K562 (cell line): ENCODE measurements around the gene FZD10. TPM values are rescaled to one million over a fixed set of nuclear protein-coding genes. Genes with fewer than 3 reads are reported as not detected.

ENCODE experiments used
- ATAC-seq: fragments of 200-7000 bp; cut with Tn5 transposase; 3 replicates; pipeline ENCODE4 v1.9.1; 2020; ENCODE audit warnings: moderate library complexity
- BruUV-seq: library from RNA; stranded (reverse); fragments of 400-500 nt; replicated peaks from 2 replicates; lab custom pipeline; 2021; lab: Mats Ljungman, UMichigan
- CTCF ChIA-PET: fragments of 300-600 bp; formaldehyde crosslinking; extraction: SDS; loops from one replicate; lab custom pipeline; 2021; ENCODE audit warnings: low intra/inter-chr PET ratio; lab: Yijun Ruan, JAX
- POLR2A ChIA-PET: fragments of 300-600, 350-650 bp; sonication (Branson Sonifier 250); formaldehyde crosslinking; extraction: SDS; loops from one replicate; lab custom pipeline; 2021; ENCODE audit warnings: antibody characterized with exemption, inconsistent platforms; lab: Yijun Ruan, JAX
- DNase-seq, 4 experiments: peaks; one replicate each; pipeline versions ENCODE4 v3.0.0 to v3.0.0-alpha.2; 2011 to 2018; ENCODE audit warnings: low spot score in 3 of 4, mixed read lengths in 3 of 4; ENCODE audit errors: extremely low read depth in 1 of 4
- FAIRE-seq: peaks from 2 replicates; lab custom pipeline; 2011; peaks lifted over from hg19 to GRCh38; lab: Jason Lieb, UNC
- H2AFZ ChIP-seq: 2 replicates; pipeline ENCODE4 v1.6.0; 2011; ENCODE audit warnings: low read depth, low read length, control low read depth, inconsistent platforms
- H3K27ac ChIP-seq: fragments of 200-600 bp; 3 replicates; pipeline ENCODE4 v1.8.0; 2011; ENCODE audit warnings: low read depth, mild to moderate bottlenecking, control low read depth, inconsistent platforms, low read length, moderate library complexity, mixed read lengths; ENCODE audit errors: extremely low read depth
- H3K27me3 ChIP-seq, 2 experiments: fragments of 300-600 bp in 1 of 2; 2 replicates in 1 of 2; 3 replicates in 1 of 2; pipeline versions ENCODE4 v1.6.0 to v1.8.0; 2011; ENCODE audit warnings: inconsistent platforms in 2 of 2, low read length in 2 of 2, mild to moderate bottlenecking in 1 of 2, mixed read lengths in 1 of 2, moderate library complexity in 1 of 2; ENCODE audit not compliant: control insufficient read depth in 2 of 2, insufficient read depth in 2 of 2
- H3K36me3 ChIP-seq: fragments of 300-600 bp; 3 replicates; pipeline ENCODE4 v1.8.0; 2011; ENCODE audit warnings: mild to moderate bottlenecking, low read length, inconsistent platforms; ENCODE audit not compliant: control insufficient read depth, insufficient read depth
- H3K4me1 ChIP-seq, 2 experiments: fragments of 200-600 bp in 1 of 2; replicated peaks in 1 of 2; 2 replicates in 1 of 2; 3 replicates in 1 of 2; pipeline versions ENCODE4 v1.5.1 to v1.8.0; 2011; ENCODE audit warnings: inconsistent platforms in 2 of 2, low read length in 2 of 2, mild to moderate bottlenecking in 1 of 2, mixed read lengths in 1 of 2, moderate library complexity in 1 of 2; ENCODE audit not compliant: control insufficient read depth in 2 of 2, insufficient read depth in 2 of 2
- H3K4me2 ChIP-seq: 2 replicates; pipeline ENCODE4 v1.6.1; 2011; ENCODE audit warnings: low read length, control low read depth, inconsistent platforms, mixed read lengths; ENCODE audit not compliant: insufficient read depth
- H3K4me3 ChIP-seq: fragments of 200-600 bp; sonication (generic), shearing (Covaris generic); 2 replicates; pipeline ENCODE4 v1.5.1; 2016; ENCODE audit warnings: control low read depth, inconsistent platforms
- H3K79me2 ChIP-seq: fragments of 200-600 bp; 3 replicates; pipeline ENCODE4 v1.8.0; 2011; ENCODE audit warnings: low read length, inconsistent platforms; ENCODE audit not compliant: control insufficient read depth, insufficient read depth
- H3K9ac ChIP-seq, 2 experiments: 2 replicates each; pipeline versions ENCODE4 v1.6.0 to v1.6.1; 2011; ENCODE audit warnings: low read depth in 2 of 2, low read length in 2 of 2, control low read depth in 1 of 2, inconsistent platforms in 1 of 2, mild to moderate bottlenecking in 1 of 2, mixed read lengths in 1 of 2; ENCODE audit not compliant: insufficient read depth in 1 of 2
- H3K9me1 ChIP-seq: one replicate; pipeline ENCODE4 v1.6.0; 2011; ENCODE audit warnings: inconsistent platforms, mild to moderate bottlenecking, low read length, moderate library complexity; ENCODE audit not compliant: control insufficient read depth, insufficient read depth
- H3K9me3 ChIP-seq: replicated peaks from 2 replicates; pipeline ENCODE4 v1.5.1; 2011; ENCODE audit warnings: low read depth, low read length, inconsistent platforms; ENCODE audit not compliant: control insufficient read depth, insufficient read depth
- H4K20me1 ChIP-seq: replicated peaks from 2 replicates; pipeline ENCODE4 v1.6.1; 2011; ENCODE audit warnings: low read length, inconsistent platforms, mixed read lengths; ENCODE audit not compliant: control insufficient read depth, insufficient read depth
- BDP1 ChIP-seq: IDR thresholded peaks from 3 replicates; pipeline ENCODE4 v1.6.1; 2011; ENCODE audit not compliant: insufficient read length, insufficient read depth
- CBX5 ChIP-seq: IDR thresholded peaks from 2 replicates; pipeline ENCODE4 v1.6.1; 2014; ENCODE audit warnings: low read depth, borderline replicate concordance
- CREM ChIP-seq: IDR thresholded peaks from 2 replicates; pipeline ENCODE4 v1.6.1; 2014; ENCODE audit warnings: antibody characterized with exemption, low read depth
- E2F3 ChIP-seq: fragments of 250-450 bp; sonication (Bioruptor Pico); IDR thresholded peaks from 2 replicates; pipeline ENCODE4 v1.4.0; 2020; ENCODE audit warnings: mild to moderate bottlenecking
- E2F8 ChIP-seq: fragments of 450-650 bp; IDR thresholded peaks from 2 replicates; pipeline ENCODE4 v1.7.1; 2018; ENCODE audit warnings: mild to moderate bottlenecking, low read depth; ENCODE audit not compliant: partially characterized antibody
- EHMT2 ChIP-seq: fragments of 450-650 bp; IDR thresholded peaks from 2 replicates; pipeline ENCODE4 v1.6.1; 2018; ENCODE audit warnings: antibody characterized with exemption
- ETV5 ChIP-seq: sonication (generic); formaldehyde crosslinking; IDR thresholded peaks from 2 replicates; pipeline ENCODE4 v1.4.0; 2020; ENCODE audit warnings: low read depth, mild to moderate bottlenecking, missing genetic modification reagents
- FOS ChIP-seq: IDR thresholded peaks from 3 replicates; pipeline ENCODE4 v1.6.1; 2011; ENCODE audit not compliant: insufficient read length; ENCODE audit errors: extremely low read depth
- NR1H2 ChIP-seq: sonication (generic); formaldehyde crosslinking; IDR thresholded peaks from 2 replicates; pipeline ENCODE4 v1.4.0; 2020; ENCODE audit warnings: mild to moderate bottlenecking, missing genetic modification reagents
- STAG1 ChIP-seq: sonication (generic); formaldehyde crosslinking; IDR thresholded peaks from 2 replicates; pipeline ENCODE4 v1.5.0; 2020; ENCODE audit warnings: missing genetic modification reagents, borderline replicate concordance
- TBP ChIP-seq: optimal IDR thresholded peaks from 2 replicates; pipeline ENCODE3; 2011; ENCODE audit warnings: low read depth, low read length, improper control_type of control experiment
- TGIF2 ChIP-seq: sonication (generic); formaldehyde crosslinking; IDR thresholded peaks from 2 replicates; pipeline ENCODE4 v1.8.1; 2022; ENCODE audit warnings: mild to moderate bottlenecking, missing genetic modification reagents, moderate library complexity
- ZBTB7A ChIP-seq: IDR thresholded peaks from 2 replicates; pipeline ENCODE4 v1.6.1; 2011; ENCODE audit warnings: low read depth, mild to moderate bottlenecking, low read length, moderate library complexity, borderline replicate concordance; ENCODE audit not compliant: control insufficient read depth
- ZFP36 ChIP-seq: fragments of 150-350 bp; IDR thresholded peaks from 2 replicates; pipeline ENCODE4 v1.6.1; 2018; ENCODE audit warnings: low read length, low read depth; ENCODE audit not compliant: partially characterized antibody
- ZNF282 ChIP-seq: sonication (generic); formaldehyde crosslinking; IDR thresholded peaks from 2 replicates; pipeline ENCODE4 v1.8.1; 2023; ENCODE audit warnings: missing genetic modification reagents
- WGBS: fragments of 100-300 bp; shearing (Covaris generic); methylation state at CpG from one replicate; pipeline ENCODE4 v1.1.6; 2016; ENCODE audit warnings: low coverage, mixed read lengths; ENCODE audit not compliant: insufficient coverage; ENCODE audit errors: missing lambda C conversion rate; 5-methylcytosine and 5-hydroxymethylcytosine counted together
- in situ Hi-C: fragments of 300-500 bp; cut with MboI; formaldehyde crosslinking; loops from 4 replicates; pipeline ENCODE4 v1.15.0; 2018; ENCODE audit warnings: inconsistent platforms, mixed read lengths
- intact Hi-C: fragments of 100-400 bp; cut with micrococcal nuclease; formaldehyde crosslinking; loops from 2 replicates; pipeline ENCODE4 v1.14.2; 2022
- polyA plus RNA-seq, 8 experiments: library from polyadenylated mRNA; depleted of rRNA in 4 of 8; stranded (reverse) in 5 of 8; unstranded in 3 of 8; fragments of >200 nt; fragmentation: Nextera tagmentation in 2 of 8; fragmentation: Illumina TruSeq in 1 of 8; extraction: Ambion mirVana in 2 of 8; extraction: Trizol in 1 of 8; gene quantifications; 2 replicates each; pipeline versions ENCODE4 v1.2.1 to v1.2.3, GENCODE V29; 2011 to 2014; ENCODE audit warnings: inconsistent platforms in 1 of 8, missing spikeins in 1 of 8
- total RNA-seq, 7 experiments: library from RNA; depleted of rRNA in 6 of 7; stranded (reverse); fragments of >200 nt in 6 of 7; fragmentation: Illumina TruSeq in 2 of 7; extraction: Trizol in 2 of 7; gene quantifications; 2 replicates each; pipeline versions ENCODE4 v1.2.1 to v1.2.3, GENCODE V29; 2011 to 2021; ENCODE audit warnings: low replicate concordance in 1 of 7

FZD10 gene
- total and polyA plus RNA-seq, 9 of the 15 experiments (the other 6 are each of a cell fraction or from before 2014, with no cell fraction given), result not detected

- Histone ChIP-seq H3K4me1 (no peaks in the 10 kb centered on the region), H3K4me3 (no peak overlapping the region), H3K27me3 (peaks cover 0 to 16% of the 10 kb centered on the region in 2 experiments; a peak in 2 of 5 replicates), H3K27ac (no peak overlapping the region), H3K9me3 (no peaks in the 10 kb centered on the region), H4K20me1 (no peaks in the 10 kb centered on the region), H3K9ac (no peak overlapping the region), H3K4me2 (no peak overlapping the region), H3K79me2 (no peaks in the 10 kb centered on the region), H2AFZ (no peak overlapping the region), H3K9me1 (no peaks in the 10 kb centered on the region), H3K36me3 (no peaks in the 10 kb centered on the region)
- FAIRE-seq (no peak), DNase-seq (no peak), ATAC-seq (no peak)
- CTCF ChIA-PET, result no interaction called here
- TF ChIP-seq ZBTB7A (no peak), CREM (no peak), ZNF282 (CRISPR knock-in tag) (no peak), BDP1 (no peak), TGIF2 (no peak), EHMT2 (no peak), E2F3 (no peak), ZFP36 (no peak), TBP (no peak), CBX5 (no peak), NR1H2 (CRISPR knock-in tag) (no peak), E2F8 (no peak), STAG1 (no peak), ETV5 (CRISPR knock-in tag) (no peak), FOS (no peak)
- POLR2A ChIA-PET, result no interaction called here
- intact Hi-C loops (no loop called here), in situ Hi-C loops (no loop called here)
- WGBS, result 1% methylated on average over 15 of the region's 15 CpGs
- no TSS peak for BruUV-seq
Observed at GRCh38 chr12:130124605-130125244, 37.5 kb upstream of the FZD10 start.
